GM12878 (cell line): ENCODE data around the gene PRMT7. TPM values are rescaled to one million over a fixed set of nuclear protein-coding genes. Genes with fewer than 3 reads are reported as not detected.

ENCODE experiments used
- ATAC-seq: fragments of 200-7000 bp; cut with Tn5 transposase; 3 replicates; pipeline ENCODE4 v1.9.1; 2020; ENCODE audit warnings: mild to moderate bottlenecking, moderate library complexity
- BruUV-seq: library from RNA; stranded (reverse); fragments of 400-500 nt; replicated peaks from 2 replicates; lab custom pipeline; 2021; lab: Mats Ljungman, UMichigan
- CTCF ChIA-PET: fragments of 300-600 bp; sonication (Branson Sonifier 250); formaldehyde crosslinking; extraction: SDS; loops from one replicate; lab custom pipeline; 2021; ENCODE audit warnings: inconsistent platforms; lab: Yijun Ruan, JAX
- POLR2A ChIA-PET: fragments of 350-600 bp; formaldehyde crosslinking; extraction: SDS; loops from one replicate; lab custom pipeline; 2021; ENCODE audit warnings: inconsistent platforms; lab: Charles Lee
- RAD21 ChIA-PET: fragments of 300-600 bp; sonication (Branson Sonifier 250); formaldehyde crosslinking; loops from one replicate; lab custom pipeline; 2023; ENCODE audit warnings: antibody characterized with exemption; ENCODE audit not compliant: unreplicated experiment; lab: Charles Lee
- SMC1A ChIA-PET: fragments of 300-600 bp; sonication (Branson Sonifier 250); formaldehyde crosslinking; loops from one replicate; lab custom pipeline; 2023; ENCODE audit not compliant: unreplicated experiment, uncharacterized antibody; lab: Charles Lee
- DNase-seq: peaks from one replicate; pipeline ENCODE4 v3.0.0-alpha.2; 2011; ENCODE audit warnings: low read depth, low spot score
- FAIRE-seq: peaks from 3 replicates; lab custom pipeline; 2011; peaks lifted over from hg19 to GRCh38; lab: Jason Lieb, UNC
- H2AFZ ChIP-seq: 2 replicates; pipeline ENCODE4 v1.6.0; 2011; ENCODE audit warnings: low read depth, low read length, control low read depth; ENCODE audit not compliant: control insufficient read depth
- H3K27ac ChIP-seq: 2 replicates; pipeline ENCODE4 v1.5.1; 2011; ENCODE audit warnings: control low read depth; ENCODE audit not compliant: control insufficient read depth, insufficient read depth
- H3K27me3 ChIP-seq, 2 experiments: replicated peaks in 1 of 2; 2 replicates each; pipeline versions ENCODE4 v1.6.0 to v1.6.1; 2011; ENCODE audit warnings: low read length in 1 of 2; ENCODE audit not compliant: control insufficient read depth in 2 of 2, insufficient read depth in 2 of 2
- H3K36me3 ChIP-seq, 2 experiments: 2 replicates each; pipeline ENCODE4 v1.5.1; 2011; ENCODE audit warnings: low read length in 1 of 2; ENCODE audit not compliant: control insufficient read depth in 2 of 2, insufficient read depth in 2 of 2
- H3K4me1 ChIP-seq: 2 replicates; pipeline ENCODE4 v1.6.1; 2011; ENCODE audit warnings: mild to moderate bottlenecking, low read length, moderate library complexity, mixed read lengths; ENCODE audit not compliant: control insufficient read depth, insufficient read depth
- H3K4me2 ChIP-seq: 2 replicates; pipeline ENCODE4 v1.6.0; 2011; ENCODE audit warnings: control low read depth; ENCODE audit not compliant: control insufficient read depth, insufficient read depth
- H3K4me3 ChIP-seq: fragments of 200-600 bp; sonication (generic); 2 replicates; pipeline ENCODE4 v1.5.1; 2016
- H3K79me2 ChIP-seq: 2 replicates; pipeline ENCODE4 v1.6.0; 2011; ENCODE audit warnings: low read length; ENCODE audit not compliant: control insufficient read depth, insufficient read depth
- H3K9ac ChIP-seq: 2 replicates; pipeline ENCODE4 v1.8.0; 2011; ENCODE audit warnings: low read length, control low read depth, mixed read lengths; ENCODE audit not compliant: control insufficient read depth, insufficient read depth
- H3K9me3 ChIP-seq: replicated peaks from 3 replicates; pipeline ENCODE4 v1.5.1; 2011; ENCODE audit warnings: mild to moderate bottlenecking, low read length; ENCODE audit not compliant: control insufficient read depth, insufficient read depth
- H4K20me1 ChIP-seq: 2 replicates; pipeline ENCODE4 v1.6.0; 2011; ENCODE audit not compliant: control insufficient read depth, insufficient read depth
- GATAD2B ChIP-seq: fragments of 450-650 bp; conservative IDR thresholded peaks from 2 replicates; pipeline ENCODE4 v1.6.1; 2017; ENCODE audit warnings: low read depth, mild to moderate bottlenecking, moderate library complexity
- MEF2B ChIP-seq: fragments of 450-650 bp; IDR thresholded peaks from 2 replicates; pipeline ENCODE4 v1.6.1; 2018; ENCODE audit warnings: mild to moderate bottlenecking, moderate library complexity; ENCODE audit not compliant: partially characterized antibody, poor library complexity, severe bottlenecking
- MTA2 ChIP-seq: fragments of 450-650 bp; IDR thresholded peaks from 2 replicates; pipeline ENCODE4 v1.6.1; 2016; ENCODE audit warnings: low read depth, mild to moderate bottlenecking, moderate library complexity
- MYB ChIP-seq: fragments of 150-350 bp; IDR thresholded peaks from 2 replicates; pipeline ENCODE4 v1.6.1; 2014; ENCODE audit warnings: mild to moderate bottlenecking, low read depth, low read length, borderline replicate concordance
- NR2F1 ChIP-seq: fragments of 450-650 bp; conservative IDR thresholded peaks from 2 replicates; pipeline ENCODE4 v1.6.1; 2017; ENCODE audit warnings: mild to moderate bottlenecking
- NRF1 ChIP-seq: conservative IDR thresholded peaks from 2 replicates; pipeline ENCODE4 v1.6.1; 2011; ENCODE audit warnings: mild to moderate bottlenecking, low read depth, low read length, improper control_type of control experiment
- POLR2AphosphoS5 ChIP-seq: IDR thresholded peaks from 2 replicates; pipeline ENCODE4 v1.6.1; 2011; ENCODE audit warnings: mild to moderate bottlenecking, low read length, inconsistent platforms
- TCF7 ChIP-seq: IDR thresholded peaks from 2 replicates; pipeline ENCODE4 v1.6.1; 2014; ENCODE audit warnings: antibody characterized with exemption, borderline replicate concordance
- ZSCAN29 ChIP-seq: fragments of 450-650 bp; IDR thresholded peaks from 2 replicates; pipeline ENCODE4 v1.6.1; 2017; ENCODE audit warnings: mild to moderate bottlenecking, moderate library complexity
- WGBS: methylation state at CpG from one replicate; pipeline ENCODE4 v1.1.6; 2016; ENCODE audit warnings: low lambda C conversion rate; ENCODE audit not compliant: insufficient replicate concordance, insufficient coverage; ENCODE audit errors: missing lambda C conversion rate; 5-methylcytosine and 5-hydroxymethylcytosine counted together
- in situ Hi-C: fragments of 300-500 bp; cut with MboI; formaldehyde crosslinking; loops from 9 replicates; pipeline ENCODE4 v1.14.3; 2018; ENCODE audit warnings: mixed read lengths
- intact Hi-C: fragments of 100-400 bp; cut with micrococcal nuclease; formaldehyde crosslinking; loops from one replicate; pipeline ENCODE4 v1.14.2; 2022; ENCODE audit not compliant: unreplicated experiment
- polyA plus RNA-seq, 11 experiments: library from polyadenylated mRNA; depleted of rRNA in 4 of 11; unstranded in 6 of 11; stranded (reverse) in 5 of 11; fragments of >200 nt; fragmentation: Nextera tagmentation in 4 of 11; fragmentation: Illumina TruSeq in 1 of 11; extraction: Ambion mirVana in 4 of 11; extraction: Trizol in 1 of 11; gene quantifications; 1 replicate in 1 of 11; 2 replicates in 10 of 11; pipeline versions ENCODE4 v1.2.1 to v1.2.3, GENCODE V29; 2011 to 2016; ENCODE audit warnings: inconsistent platforms in 2 of 11, missing spikeins in 2 of 11, low read depth in 1 of 11
- total RNA-seq, 4 experiments: library from RNA; depleted of rRNA in 3 of 4; stranded (reverse); fragments of >200 nt in 3 of 4; fragmentation: Illumina TruSeq in 1 of 4; extraction: Trizol in 1 of 4; gene quantifications; 2 replicates each; pipeline versions ENCODE4 v1.2.1 to v1.2.3, GENCODE V29; 2013 to 2021
- TF ChIP-seq, protein P1 (sequence below): IDR thresholded peaks from 2 replicates; pipeline ENCODE4 v1.6.1; 2011; ENCODE audit warnings: low read depth, low read length, improper control_type of control experiment, borderline replicate concordance
- TF ChIP-seq, protein P2 (sequence below): fragments of 450-650 bp; IDR thresholded peaks from 2 replicates; pipeline ENCODE4 v1.6.1; 2017; ENCODE audit warnings: borderline replicate concordance
- TF ChIP-seq, protein P3 (sequence below): IDR thresholded peaks from 2 replicates; pipeline ENCODE4 v1.6.1; 2012; ENCODE audit warnings: improper control_type of control experiment, low read depth, low read length; ENCODE audit not compliant: insufficient replicate concordance
- TF ChIP-seq, protein P4 (sequence below): IDR thresholded peaks from 2 replicates; pipeline ENCODE4 v1.6.1; 2011; ENCODE audit warnings: borderline replicate concordance, low read depth, mild to moderate bottlenecking, moderate library complexity, mixed read lengths, low read length; ENCODE audit not compliant: insufficient read depth; ENCODE audit errors: extremely low read length
- TF ChIP-seq, protein P5 (sequence below): IDR thresholded peaks from 2 replicates; pipeline ENCODE4 v1.6.1; 2012; ENCODE audit warnings: low read depth, low read length, improper control_type of control experiment

Gene PRMT7
- total and polyA plus RNA-seq, 10 of the 15 experiments (the other 5 are each of a cell fraction or from before 2014, with no cell fraction given): 5.1 to 56.1 (median 42.0) TPM

DNA sequence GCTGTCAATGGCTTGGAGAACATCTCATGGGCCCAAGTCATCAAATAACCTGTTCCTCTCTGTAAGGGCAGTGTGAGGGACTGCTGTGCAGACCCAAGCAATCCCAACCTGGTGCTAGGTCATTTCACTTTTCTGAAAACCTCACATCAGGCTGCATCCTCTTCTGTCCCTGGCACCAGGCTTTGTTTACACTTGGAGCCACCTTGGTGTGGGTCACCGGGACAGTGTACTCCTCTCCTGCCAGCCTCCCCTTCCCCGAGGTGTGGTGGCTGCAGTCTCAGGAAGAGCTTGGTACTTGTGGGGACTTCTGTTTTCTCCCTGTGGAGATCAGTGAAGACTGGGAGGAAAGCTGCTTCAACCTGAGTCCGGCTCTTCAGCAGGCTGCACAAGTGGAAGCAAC, 12.5 kb upstream of the PRMT7 start:
- no peak for FAIRE-seq
- WGBS: 89% methylated on average over 3 of the region's 3 CpGs
- ChIA-PET RAD21 (interaction anchor here (1.2 to 3.3 kb wide), 4 partner anchors 9 to 41 kb away, joined by 3 to 10 read pairs (median 6); partner anchors contain the start of gene SLC7A6), POLR2A (interaction anchor here (0.8 to 0.9 kb wide), 2 partner anchors 13 to 41 kb away, joined by 3 read pairs; no protein-coding TSS in a partner anchor), SMC1A (interaction anchor here (3.1 to 3.2 kb wide), 2 partner anchors 10 to 13 kb away, joined by 11 to 12 read pairs; no protein-coding TSS in a partner anchor), CTCF (interaction anchor here (1.0 to 1.2 kb wide), 2 partner anchors 21 to 25 kb away, joined by 3 to 6 read pairs; no protein-coding TSS in a partner anchor)
- peaks cover 34 to 42% of the 10 kb centered on the region in 2 experiments for H3K36me3 ChIP-seq
- no peak overlapping the region for H3K9ac ChIP-seq
- no peak for DNase-seq
- H3K4me3 ChIP-seq: no peak overlapping the region
- intact Hi-C loops: no loop called here
- in situ Hi-C loops: no loop called here
- no peaks in the 10 kb centered on the region for H3K4me1 ChIP-seq
- H4K20me1 ChIP-seq: no peaks in the 10 kb centered on the region; the same call in 1 of the 2 replicates
- BruUV-seq: no TSS peak
- H3K27me3 ChIP-seq: no peaks in the 10 kb centered on the region
- H3K27ac ChIP-seq: no peak overlapping the region
- H3K9me3 ChIP-seq: no peaks in the 10 kb centered on the region
- no peak overlapping the region for H2AFZ ChIP-seq
- no peak overlapping the region for H3K4me2 ChIP-seq
- H3K79me2 ChIP-seq: no peaks in the 10 kb centered on the region; the same call in 1 of the 2 replicates
- no peak for ATAC-seq
- TF ChIP-seq, protein P1, sequence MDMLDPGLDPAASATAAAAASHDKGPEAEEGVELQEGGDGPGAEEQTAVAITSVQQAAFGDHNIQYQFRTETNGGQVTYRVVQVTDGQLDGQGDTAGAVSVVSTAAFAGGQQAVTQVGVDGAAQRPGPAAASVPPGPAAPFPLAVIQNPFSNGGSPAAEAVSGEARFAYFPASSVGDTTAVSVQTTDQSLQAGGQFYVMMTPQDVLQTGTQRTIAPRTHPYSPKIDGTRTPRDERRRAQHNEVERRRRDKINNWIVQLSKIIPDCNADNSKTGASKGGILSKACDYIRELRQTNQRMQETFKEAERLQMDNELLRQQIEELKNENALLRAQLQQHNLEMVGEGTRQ: no peak
- TF ChIP-seq, protein P2, sequence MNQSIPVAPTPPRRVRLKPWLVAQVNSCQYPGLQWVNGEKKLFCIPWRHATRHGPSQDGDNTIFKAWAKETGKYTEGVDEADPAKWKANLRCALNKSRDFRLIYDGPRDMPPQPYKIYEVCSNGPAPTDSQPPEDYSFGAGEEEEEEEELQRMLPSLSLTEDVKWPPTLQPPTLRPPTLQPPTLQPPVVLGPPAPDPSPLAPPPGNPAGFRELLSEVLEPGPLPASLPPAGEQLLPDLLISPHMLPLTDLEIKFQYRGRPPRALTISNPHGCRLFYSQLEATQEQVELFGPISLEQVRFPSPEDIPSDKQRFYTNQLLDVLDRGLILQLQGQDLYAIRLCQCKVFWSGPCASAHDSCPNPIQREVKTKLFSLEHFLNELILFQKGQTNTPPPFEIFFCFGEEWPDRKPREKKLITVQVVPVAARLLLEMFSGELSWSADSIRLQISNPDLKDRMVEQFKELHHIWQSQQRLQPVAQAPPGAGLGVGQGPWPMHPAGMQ: no peak
- TF ChIP-seq, protein P3, sequence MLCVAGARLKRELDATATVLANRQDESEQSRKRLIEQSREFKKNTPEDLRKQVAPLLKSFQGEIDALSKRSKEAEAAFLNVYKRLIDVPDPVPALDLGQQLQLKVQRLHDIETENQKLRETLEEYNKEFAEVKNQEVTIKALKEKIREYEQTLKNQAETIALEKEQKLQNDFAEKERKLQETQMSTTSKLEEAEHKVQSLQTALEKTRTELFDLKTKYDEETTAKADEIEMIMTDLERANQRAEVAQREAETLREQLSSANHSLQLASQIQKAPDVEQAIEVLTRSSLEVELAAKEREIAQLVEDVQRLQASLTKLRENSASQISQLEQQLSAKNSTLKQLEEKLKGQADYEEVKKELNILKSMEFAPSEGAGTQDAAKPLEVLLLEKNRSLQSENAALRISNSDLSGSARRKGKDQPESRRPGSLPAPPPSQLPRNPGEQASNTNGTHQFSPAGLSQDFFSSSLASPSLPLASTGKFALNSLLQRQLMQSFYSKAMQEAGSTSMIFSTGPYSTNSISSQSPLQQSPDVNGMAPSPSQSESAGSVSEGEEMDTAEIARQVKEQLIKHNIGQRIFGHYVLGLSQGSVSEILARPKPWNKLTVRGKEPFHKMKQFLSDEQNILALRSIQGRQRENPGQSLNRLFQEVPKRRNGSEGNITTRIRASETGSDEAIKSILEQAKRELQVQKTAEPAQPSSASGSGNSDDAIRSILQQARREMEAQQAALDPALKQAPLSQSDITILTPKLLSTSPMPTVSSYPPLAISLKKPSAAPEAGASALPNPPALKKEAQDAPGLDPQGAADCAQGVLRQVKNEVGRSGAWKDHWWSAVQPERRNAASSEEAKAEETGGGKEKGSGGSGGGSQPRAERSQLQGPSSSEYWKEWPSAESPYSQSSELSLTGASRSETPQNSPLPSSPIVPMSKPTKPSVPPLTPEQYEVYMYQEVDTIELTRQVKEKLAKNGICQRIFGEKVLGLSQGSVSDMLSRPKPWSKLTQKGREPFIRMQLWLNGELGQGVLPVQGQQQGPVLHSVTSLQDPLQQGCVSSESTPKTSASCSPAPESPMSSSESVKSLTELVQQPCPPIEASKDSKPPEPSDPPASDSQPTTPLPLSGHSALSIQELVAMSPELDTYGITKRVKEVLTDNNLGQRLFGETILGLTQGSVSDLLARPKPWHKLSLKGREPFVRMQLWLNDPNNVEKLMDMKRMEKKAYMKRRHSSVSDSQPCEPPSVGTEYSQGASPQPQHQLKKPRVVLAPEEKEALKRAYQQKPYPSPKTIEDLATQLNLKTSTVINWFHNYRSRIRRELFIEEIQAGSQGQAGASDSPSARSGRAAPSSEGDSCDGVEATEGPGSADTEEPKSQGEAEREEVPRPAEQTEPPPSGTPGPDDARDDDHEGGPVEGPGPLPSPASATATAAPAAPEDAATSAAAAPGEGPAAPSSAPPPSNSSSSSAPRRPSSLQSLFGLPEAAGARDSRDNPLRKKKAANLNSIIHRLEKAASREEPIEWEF: no peak
- TF ChIP-seq MTA2: no peak
- TF ChIP-seq MYB: no peak
- TF ChIP-seq, protein P4, sequence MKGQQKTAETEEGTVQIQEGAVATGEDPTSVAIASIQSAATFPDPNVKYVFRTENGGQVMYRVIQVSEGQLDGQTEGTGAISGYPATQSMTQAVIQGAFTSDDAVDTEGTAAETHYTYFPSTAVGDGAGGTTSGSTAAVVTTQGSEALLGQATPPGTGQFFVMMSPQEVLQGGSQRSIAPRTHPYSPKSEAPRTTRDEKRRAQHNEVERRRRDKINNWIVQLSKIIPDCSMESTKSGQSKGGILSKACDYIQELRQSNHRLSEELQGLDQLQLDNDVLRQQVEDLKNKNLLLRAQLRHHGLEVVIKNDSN: no peak
- TF ChIP-seq MEF2B: no peak
- TF ChIP-seq GATAD2B: no peak
- TF ChIP-seq TCF7: no peak
- no peak for TF ChIP-seq ZSCAN29
- no peak for TF ChIP-seq NRF1
- TF ChIP-seq, protein P5, sequence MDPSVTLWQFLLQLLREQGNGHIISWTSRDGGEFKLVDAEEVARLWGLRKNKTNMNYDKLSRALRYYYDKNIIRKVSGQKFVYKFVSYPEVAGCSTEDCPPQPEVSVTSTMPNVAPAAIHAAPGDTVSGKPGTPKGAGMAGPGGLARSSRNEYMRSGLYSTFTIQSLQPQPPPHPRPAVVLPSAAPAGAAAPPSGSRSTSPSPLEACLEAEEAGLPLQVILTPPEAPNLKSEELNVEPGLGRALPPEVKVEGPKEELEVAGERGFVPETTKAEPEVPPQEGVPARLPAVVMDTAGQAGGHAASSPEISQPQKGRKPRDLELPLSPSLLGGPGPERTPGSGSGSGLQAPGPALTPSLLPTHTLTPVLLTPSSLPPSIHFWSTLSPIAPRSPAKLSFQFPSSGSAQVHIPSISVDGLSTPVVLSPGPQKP: no peak
- TF ChIP-seq NR2F1: no peak
- no peak for TF ChIP-seq POLR2AphosphoS5
